ENCODE data around the gene COL5A3.
"Not testable (repeated sequence)": the region's sequence is repeated elsewhere in the genome, so short reads cannot be mapped to it uniquely, and the experiment has no call there.

COL5A3 gene

GRCh38 chr19:9952276-9952675 is 58.0 kb downstream of the COL5A3 start:
- Histone ChIP-seq H3K36me3 (ENCODE audit: insufficient read depth, low read length) (no peaks in the 10 kb centered on the region), H3K27ac (ENCODE audit: low read depth, low read length, poor library complexity, severe bottlenecking) (no peak overlapping the region), H3K9me3 (ENCODE audit: low read length) (no peaks in the 10 kb centered on the region), H3K4me1 (ENCODE audit: insufficient read depth, low read length, severe bottlenecking) (peaks cover 4% of the 10 kb centered on the region), H3K27me3 (ENCODE audit: insufficient read depth, low read length) (no peaks in the 10 kb centered on the region), H3K9me2 (ENCODE audit: low read depth, low read length) (no peaks in the 10 kb centered on the region), H3K4me2 (ENCODE audit: low read length) (no peak overlapping the region), H3F3A (ENCODE audit: insufficient read depth, low read length) (no peaks in the 10 kb centered on the region), H3K9ac (ENCODE audit: low read length) (no peak overlapping the region), H2AFZ (ENCODE audit: low read length) (no peak overlapping the region), H4K20me1 (ENCODE audit: insufficient read depth, low read length) (no peaks in the 10 kb centered on the region), H3K4me3 (ENCODE audit: low read depth, low read length, poor library complexity, severe bottlenecking) (no peak overlapping the region), H3K79me2 (ENCODE audit: insufficient read depth, low read length) (no peaks in the 10 kb centered on the region)
- TF ChIP-seq EZH2 (IDR thresholded peaks at IDR 0.05; ENCODE audit: borderline replicate concordance, low read length) (no peak), CTCF (IDR thresholded peaks at IDR 0.05; ENCODE audit: low read length) (no peak)

DNA sequence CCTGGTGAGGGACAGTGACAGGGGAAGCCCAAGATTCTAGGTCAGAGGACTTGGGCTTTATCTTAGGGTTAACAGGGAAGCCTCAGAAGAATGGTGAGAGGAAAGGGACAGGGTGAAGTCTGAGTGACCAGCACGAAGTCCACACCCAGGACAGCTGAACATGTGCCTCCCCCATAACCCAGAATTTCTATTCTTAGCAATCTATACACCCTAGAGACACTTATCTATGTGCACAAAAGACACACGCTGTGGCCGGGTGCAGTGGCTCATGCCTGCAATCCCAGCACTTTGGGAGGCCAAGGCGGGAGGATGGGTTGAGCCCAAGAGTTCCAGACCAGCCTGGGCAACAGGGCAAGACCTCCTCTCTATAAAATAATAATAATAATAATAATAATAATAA is 62.9 kb downstream of the COL5A3 start:
- Histone ChIP-seq H3K27ac (ENCODE audit: low read depth, low read length, poor library complexity, severe bottlenecking) (no peak overlapping the region), H3K9me2 (ENCODE audit: low read depth, low read length) (no peaks in the 10 kb centered on the region), H3F3A (ENCODE audit: insufficient read depth, low read length) (no peaks in the 10 kb centered on the region), H3K4me2 (ENCODE audit: low read length) (no peak overlapping the region), H3K36me3 (ENCODE audit: insufficient read depth, low read length) (no peaks in the 10 kb centered on the region), H3K4me3 (ENCODE audit: low read depth, low read length, poor library complexity, severe bottlenecking) (no peak overlapping the region), H3K9me3 (ENCODE audit: low read length) (no peaks in the 10 kb centered on the region), H4K20me1 (ENCODE audit: insufficient read depth, low read length) (no peaks in the 10 kb centered on the region), H3K4me1 (ENCODE audit: insufficient read depth, low read length, severe bottlenecking) (no peaks in the 10 kb centered on the region), H3K79me2 (ENCODE audit: insufficient read depth, low read length) (no peaks in the 10 kb centered on the region), H2AFZ (ENCODE audit: low read length) (no peak overlapping the region), H3K27me3 (ENCODE audit: insufficient read depth, low read length) (no peaks in the 10 kb centered on the region; the same call in 1 of the 2 replicates), H3K9ac (ENCODE audit: low read length) (no peak overlapping the region)
- TF ChIP-seq EZH2 (IDR thresholded peaks at IDR 0.05; ENCODE audit: borderline replicate concordance, low read length): no peak
- no peak for TF ChIP-seq CTCF (IDR thresholded peaks at IDR 0.05; ENCODE audit: low read length)

DNA sequence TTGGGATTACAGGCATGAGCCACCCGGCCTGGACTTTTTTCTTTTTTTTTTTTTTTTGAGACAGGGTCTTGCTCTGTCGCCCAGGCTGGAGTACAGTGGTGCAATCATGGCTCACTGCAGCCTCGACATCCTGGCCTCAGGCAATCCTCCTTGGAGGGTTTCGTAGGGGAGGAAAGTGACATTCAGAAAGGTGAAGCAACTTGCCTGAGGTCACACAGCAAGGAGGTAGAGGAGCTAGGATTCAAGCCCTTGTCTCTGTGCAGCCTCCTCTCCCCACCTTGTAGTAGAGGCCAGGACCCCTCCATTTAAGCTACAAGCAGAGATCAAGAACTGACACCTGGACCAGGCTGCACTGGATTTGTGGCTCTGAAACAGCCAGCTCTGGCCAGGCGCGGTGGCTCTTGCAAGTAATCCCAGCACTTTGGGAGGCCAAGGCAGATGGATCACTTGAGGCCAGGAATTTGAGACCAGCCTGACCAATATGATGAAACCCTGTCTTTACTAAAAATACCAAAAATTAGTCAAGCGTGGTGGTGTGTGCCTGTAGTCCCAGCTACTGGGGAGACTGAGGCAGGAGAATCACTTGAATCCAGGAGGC is 63.7 kb downstream of the COL5A3 start:
- not testable (repeated sequence) for H3K36me3 ChIP-seq (ENCODE audit: insufficient read depth, low read length); H3K4me1 ChIP-seq (ENCODE audit: insufficient read depth, low read length, severe bottlenecking); H4K20me1 ChIP-seq (ENCODE audit: insufficient read depth, low read length); H3K79me2 ChIP-seq (ENCODE audit: insufficient read depth, low read length); H3K4me2 ChIP-seq (ENCODE audit: low read length); H2AFZ ChIP-seq (ENCODE audit: low read length); H3K9me2 ChIP-seq (ENCODE audit: low read depth, low read length); H3K4me3 ChIP-seq (ENCODE audit: low read depth, low read length, poor library complexity, severe bottlenecking); H3K9ac ChIP-seq (ENCODE audit: low read length); H3K27ac ChIP-seq (ENCODE audit: low read depth, low read length, poor library complexity, severe bottlenecking); H3F3A ChIP-seq (ENCODE audit: insufficient read depth, low read length); H3K9me3 ChIP-seq (ENCODE audit: low read length); H3K27me3 ChIP-seq (ENCODE audit: insufficient read depth, low read length)

- Histone ChIP-seq H3K27ac (ENCODE audit: low read depth, low read length, poor library complexity, severe bottlenecking) (no peak overlapping the region), H3K36me3 (ENCODE audit: insufficient read depth, low read length) (no peaks in the 10 kb centered on the region; the same call in 1 of the 2 replicates), H3K4me2 (ENCODE audit: low read length) (no peak overlapping the region), H3K4me3 (ENCODE audit: low read depth, low read length, poor library complexity, severe bottlenecking) (no peak overlapping the region), H2AFZ (ENCODE audit: low read length) (no peak overlapping the region), H3K79me2 (ENCODE audit: insufficient read depth, low read length) (no peaks in the 10 kb centered on the region), H3F3A (ENCODE audit: insufficient read depth, low read length) (no peaks in the 10 kb centered on the region), H3K27me3 (ENCODE audit: insufficient read depth, low read length) (peaks cover 6% of the 10 kb centered on the region; the same call in 1 of the 2 replicates), H3K9ac (ENCODE audit: low read length) (no peak overlapping the region), H4K20me1 (ENCODE audit: insufficient read depth, low read length) (no peaks in the 10 kb centered on the region), H3K9me3 (ENCODE audit: low read length) (0 out of 2 replicates have a peak, but pooled peaks cover 3% of the 10 kb centered on the region), H3K4me1 (ENCODE audit: insufficient read depth, low read length, severe bottlenecking) (no peaks in the 10 kb centered on the region), H3K9me2 (ENCODE audit: low read depth, low read length) (no peaks in the 10 kb centered on the region)
- TF ChIP-seq CTCF (IDR thresholded peaks at IDR 0.05; ENCODE audit: low read length) (no peak), EZH2 (IDR thresholded peaks at IDR 0.05; ENCODE audit: borderline replicate concordance, low read length) (no peak)
These were observed 64.9 kb downstream of the COL5A3 start for GRCh38 chr19:9945319-9945966.
